ENCODE data around the gene CCL28. TPM values are rescaled to one million over a fixed set of nuclear protein-coding genes. Genes with fewer than 3 reads are reported as not detected.
"Not testable (repeated sequence)": the region's sequence is repeated elsewhere in the genome, so short reads cannot be mapped to it uniquely, and the experiment has no call there.

The CCL28 gene
- total and polyA plus RNA-seq, 8 donors = 3.1 to 22.7 (median 8.8) TPM

- H3K27me3 ChIP-seq = no peaks in the 10 kb centered on the region
- no peak for DNase-seq
- TF ChIP-seq, protein P1, sequence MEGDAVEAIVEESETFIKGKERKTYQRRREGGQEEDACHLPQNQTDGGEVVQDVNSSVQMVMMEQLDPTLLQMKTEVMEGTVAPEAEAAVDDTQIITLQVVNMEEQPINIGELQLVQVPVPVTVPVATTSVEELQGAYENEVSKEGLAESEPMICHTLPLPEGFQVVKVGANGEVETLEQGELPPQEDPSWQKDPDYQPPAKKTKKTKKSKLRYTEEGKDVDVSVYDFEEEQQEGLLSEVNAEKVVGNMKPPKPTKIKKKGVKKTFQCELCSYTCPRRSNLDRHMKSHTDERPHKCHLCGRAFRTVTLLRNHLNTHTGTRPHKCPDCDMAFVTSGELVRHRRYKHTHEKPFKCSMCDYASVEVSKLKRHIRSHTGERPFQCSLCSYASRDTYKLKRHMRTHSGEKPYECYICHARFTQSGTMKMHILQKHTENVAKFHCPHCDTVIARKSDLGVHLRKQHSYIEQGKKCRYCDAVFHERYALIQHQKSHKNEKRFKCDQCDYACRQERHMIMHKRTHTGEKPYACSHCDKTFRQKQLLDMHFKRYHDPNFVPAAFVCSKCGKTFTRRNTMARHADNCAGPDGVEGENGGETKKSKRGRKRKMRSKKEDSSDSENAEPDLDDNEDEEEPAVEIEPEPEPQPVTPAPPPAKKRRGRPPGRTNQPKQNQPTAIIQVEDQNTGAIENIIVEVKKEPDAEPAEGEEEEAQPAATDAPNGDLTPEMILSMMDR (IDR thresholded peaks at IDR 0.05) = no peak
- peak overlapping the region in 2 of 4 donors; percentile 81 to 84 for H3K27ac ChIP-seq
- no peaks in the 10 kb centered on the region for H3K36me3 ChIP-seq
- H3K4me3 ChIP-seq = peak overlapping the region in 2 of 4 donors; percentile 10 to 25
- WGBS, 2 donors = 35 to 48% methylated on average over 3 of the region's 3 CpGs
- FAIRE-seq = no peak
- ATAC-seq = peak in 2 of 4 donors; percentile 27 to 48
- H3K9me3 ChIP-seq = no peaks in the 10 kb centered on the region
- H3K4me1 ChIP-seq = peaks cover 21 to 32% (median 27%) of the 10 kb centered on the region in 3 donors
- intact Hi-C loops (cut with DNase I) = no loop called here
These were observed 696 bp downstream of the CCL28 start for GRCh38 chr5:43411495-43411894.

DNA sequence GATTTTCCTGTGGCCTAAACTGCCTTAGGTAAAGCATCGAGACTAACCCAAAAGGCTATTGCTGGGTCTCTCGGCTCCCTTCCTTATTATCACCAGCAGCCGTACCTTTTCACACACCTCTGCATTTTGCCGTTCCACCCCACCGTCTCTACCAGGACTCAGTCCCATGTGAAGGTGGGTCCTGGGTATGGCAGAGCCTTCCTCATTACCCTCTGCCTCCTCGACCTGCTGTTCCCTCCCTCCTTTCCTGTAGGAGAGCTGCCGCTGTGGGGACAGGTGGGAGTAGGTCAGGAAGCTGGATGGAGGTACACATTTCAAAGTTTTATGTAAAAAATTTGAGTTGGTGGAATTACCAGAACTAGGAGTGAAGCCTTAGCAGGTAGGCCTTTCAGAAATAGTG, 1.8 kb downstream of the CCL28 start:
- intact Hi-C loops (cut with DNase I) = no loop called here

GRCh38 chr5:43409809-43410271, 2.4 kb downstream of the CCL28 start:
- ATAC-seq (peak; percentile 86 to 91 (median 86)), DNase-seq (peak; percentile 60 to 90 (median 78)), FAIRE-seq (no peak)
- Histone ChIP-seq H3K4me1 (peaks cover 21 to 32% (median 22%) of the 10 kb centered on the region in 3 donors), H3K27ac (peak overlapping the region; percentile 38 to 84 (median 68)), H3K9me3 (no peaks in the 10 kb centered on the region), H3K4me3 (peak overlapping the region in 1 of 4 donors; percentile 25), H3K36me3 (no peaks in the 10 kb centered on the region), H3K27me3 (no peaks in the 10 kb centered on the region)
- intact Hi-C loops (cut with DNase I) = loop anchor here in 1 of 3 donors (5.0 kb wide), 1 partner anchor 72 kb away; the partner anchor contains the start of gene TMEM267
- TF ChIP-seq, protein P1 (IDR thresholded peaks at IDR 0.05) = no peak
- WGBS, 2 donors = 6% methylated on average over 2 of the region's 2 CpGs

More for the DNA sequence above, 1.8 kb downstream of the CCL28 start:
- TF ChIP-seq, protein P1 (IDR thresholded peaks at IDR 0.05) = no peak
- Histone ChIP-seq H3K27ac (peak overlapping the region; percentile 38 to 84 (median 68)), H3K9me3 (no peaks in the 10 kb centered on the region), H3K4me3 (peak overlapping the region in 2 of 4 donors; percentile 13 to 25), H3K4me1 (peaks cover 21 to 32% (median 22%) of the 10 kb centered on the region in 3 donors), H3K27me3 (no peaks in the 10 kb centered on the region), H3K36me3 (no peaks in the 10 kb centered on the region)
- peak; percentile 1 to 14 (median 8) for ATAC-seq
- FAIRE-seq = no peak
- 60 to 66% methylated on average over 7 of the region's 7 CpGs for WGBS, 2 donors
- no peak for DNase-seq

- H3K27me3 ChIP-seq; H3K36me3 ChIP-seq; ATAC-seq; H3K4me3 ChIP-seq; H3K27ac ChIP-seq; intact Hi-C loops (cut with DNase I); H3K4me1 ChIP-seq; DNase-seq; FAIRE-seq; H3K9me3 ChIP-seq: not testable (repeated sequence)
- 89 to 94% methylated on average over 16 of the region's 16 CpGs for WGBS, 2 donors
These were observed 9.6 kb downstream of the CCL28 start for GRCh38 chr5:43402524-43403066.

- Histone ChIP-seq H3K27me3 (no peaks in the 10 kb centered on the region), H3K27ac (no peak overlapping the region), H3K4me1 (peaks cover 0 to 3% (median 0%) of the 10 kb centered on the region in 3 donors), H3K36me3 (no peaks in the 10 kb centered on the region), H3K4me3 (no peak overlapping the region), H3K9me3 (no peaks in the 10 kb centered on the region)
- TF ChIP-seq, protein P1 (IDR thresholded peaks at IDR 0.05) = no peak
- WGBS, 2 donors = 54 to 55% methylated on average over 1 of the region's 1 CpG
- no peak for DNase-seq
- intact Hi-C loops (cut with DNase I) = no loop called here
- no peak for FAIRE-seq
- no peak for ATAC-seq
These were observed 10.4 kb downstream of the CCL28 start for GRCh38 chr5:43401827-43402226.

All from pancreas (tissue), 10 donors.